GM20000 (cell line): ENCODE results near the gene STXBP4.

Experiments
- DNase-seq: peaks from one replicate; pipeline ENCODE4 v3.0.0; 2012; ENCODE audit warnings: low spot score
- CTCF ChIP-seq: IDR thresholded peaks from 2 replicates; pipeline ENCODE4 v1.5.1; 2012; ENCODE audit warnings: mild to moderate bottlenecking, control low read depth; ENCODE audit errors: extremely low read depth, missing control alignments

The STXBP4 gene

DNA sequence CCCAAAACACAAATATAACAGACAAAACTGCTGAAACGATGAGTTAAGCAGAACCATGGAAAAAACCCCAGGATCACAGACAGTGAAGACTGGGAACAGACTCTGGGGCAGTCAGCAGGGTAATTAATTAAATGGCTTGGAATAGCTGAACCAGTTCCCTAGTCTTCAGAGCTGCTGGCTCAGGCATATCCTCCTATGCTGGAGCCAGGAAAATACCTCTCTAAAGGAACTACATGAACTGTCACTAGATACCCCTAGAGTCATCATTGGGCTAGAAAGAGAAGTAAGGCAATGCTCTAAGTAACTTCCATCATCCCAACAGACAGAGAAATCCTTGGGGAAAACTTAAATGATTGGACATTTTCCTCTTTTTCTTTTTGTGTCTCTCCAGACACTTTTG lies 113.0 kb downstream of the STXBP4 start:
- DNase-seq = no peak
- no peak for TF ChIP-seq CTCF

- TF ChIP-seq CTCF = no peak
These were observed 118.1 kb downstream of the STXBP4 start for GRCh38 chr17:55086635-55087058.

DNA sequence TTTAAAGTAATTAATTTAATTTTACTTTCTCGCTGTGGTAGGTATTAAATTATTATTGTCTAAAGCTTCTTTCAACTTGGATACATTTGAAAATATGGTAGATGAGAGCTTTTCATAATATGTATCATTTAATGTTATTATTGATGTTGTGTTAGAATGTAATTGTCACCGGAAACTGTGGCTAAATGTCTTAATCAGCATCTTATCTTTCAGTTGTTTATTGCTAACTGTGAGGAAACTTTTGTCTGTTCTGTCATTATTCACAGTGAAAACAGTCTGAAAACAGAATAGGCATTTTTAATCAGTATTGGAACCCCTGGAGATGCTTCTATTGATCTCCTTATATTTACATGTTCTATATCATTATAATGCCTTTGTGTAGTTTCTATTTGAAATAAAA lies 120.7 kb downstream of the STXBP4 start:
- no peak for TF ChIP-seq CTCF

More at GRCh38 chr17:55086635-55087058, 118.1 kb downstream of the STXBP4 start:
- DNase-seq = no peak

DNA sequence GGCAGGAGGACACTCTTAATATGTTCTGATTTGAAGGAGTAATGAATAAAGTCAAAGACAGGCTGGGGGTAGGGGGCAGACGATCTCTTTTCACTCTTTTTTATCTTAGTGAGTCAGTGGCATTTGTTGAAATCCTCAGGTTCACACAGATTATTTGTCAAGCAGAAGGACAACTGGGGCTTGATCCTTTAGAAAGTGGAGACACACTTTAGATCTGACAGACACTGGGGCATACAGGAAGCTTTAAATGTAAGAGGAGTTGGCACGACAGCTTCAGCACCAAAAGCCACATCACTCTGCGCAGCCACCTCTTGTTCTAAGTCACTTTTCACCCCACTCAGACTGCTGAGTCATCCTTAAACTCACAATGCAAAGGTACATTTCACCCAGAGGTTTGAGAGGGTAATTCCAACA lies 121.5 kb downstream of the STXBP4 start:
- TF ChIP-seq CTCF = no peak

More for the DNA sequence above, 120.7 kb downstream of the STXBP4 start:
- DNase-seq = no peak

DNA sequence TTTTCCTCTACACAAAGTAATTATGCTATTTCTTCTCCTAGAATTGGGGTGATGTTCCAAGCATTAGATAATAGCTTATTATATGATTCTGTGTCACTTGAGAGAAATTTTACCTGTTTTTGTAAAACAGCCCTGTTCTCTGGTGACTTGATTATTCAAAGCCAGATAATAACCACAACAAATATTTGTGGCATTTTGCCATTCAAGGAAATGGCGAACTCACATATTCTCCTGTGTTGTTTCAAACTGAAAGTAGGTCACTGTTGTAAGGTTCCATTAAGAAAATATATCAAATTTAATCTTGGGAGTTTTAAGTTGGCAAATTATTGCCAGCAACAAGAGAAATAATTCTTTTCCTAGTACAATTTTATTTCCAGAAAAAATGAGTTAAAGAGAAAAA lies 124.8 kb downstream of the STXBP4 start:
- DNase-seq = no peak
- TF ChIP-seq CTCF = no peak

More for the DNA sequence above, 121.5 kb downstream of the STXBP4 start:
- peak; percentile 42 for DNase-seq

GRCh38 chr17:55098765-55099164 lies 130.2 kb downstream of the STXBP4 start:
- no peak for TF ChIP-seq CTCF

GRCh38 chr17:55110521-55110920 lies 142.0 kb downstream of the STXBP4 start:
- no peak for TF ChIP-seq CTCF
- DNase-seq = no peak

More at GRCh38 chr17:55098765-55099164, 130.2 kb downstream of the STXBP4 start:
- DNase-seq = no peak

DNA sequence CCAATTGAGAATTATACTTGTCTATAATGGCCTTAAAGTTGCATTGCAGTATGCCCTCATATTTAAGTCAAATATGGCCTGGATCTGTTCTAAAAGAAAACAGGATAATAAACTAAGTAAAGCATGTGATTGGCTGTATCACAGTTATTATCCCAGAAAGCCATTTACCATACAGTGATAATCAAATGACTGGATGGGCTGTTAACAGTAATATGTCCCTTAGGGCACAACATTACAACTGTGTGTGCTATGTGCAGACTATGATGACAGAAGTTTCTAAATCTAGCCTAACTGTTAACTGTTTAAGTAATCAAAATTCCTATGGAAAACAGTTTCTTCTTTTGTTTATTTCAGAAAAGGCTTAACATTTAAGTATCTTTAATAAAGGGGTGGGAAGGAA lies 145.7 kb downstream of the STXBP4 start:
- TF ChIP-seq CTCF = no peak
- no peak for DNase-seq
